WTC11 (cell line): Measurements from ENCODE around the gene FAM47C. TPM values are rescaled to one million over a fixed set of nuclear protein-coding genes. Genes with fewer than 3 reads are reported as not detected.

Experiments
- ATAC-seq: fragments of 200-7000 bp; cut with Tn5 transposase; 2 replicates; pipeline ENCODE4 v1.10.0; 2021; ENCODE audit warnings: mild to moderate bottlenecking, moderate library complexity
- CTCF ChIA-PET: fragments of 300-600 bp; sonication (Branson Sonifier 250); formaldehyde crosslinking; loops from one replicate; lab custom pipeline; 2021; ENCODE audit warnings: antibody characterized with exemption; lab: Charles Lee
- POLR2A ChIA-PET: fragments of 350-600 bp; sonication (Branson Sonifier 250); formaldehyde crosslinking; loops from one replicate; lab custom pipeline; 2021; ENCODE audit warnings: antibody characterized with exemption; lab: Charles Lee
- DNase-seq: peaks from one replicate; pipeline ENCODE4 v3.0.0; 2021; ENCODE audit warnings: low spot score
- H3K27ac Mint-ChIP-seq: 2 replicates; pipeline ENCODE4 v1.8.0; 2021; ENCODE audit warnings: mixed read lengths
- H3K27me3 Mint-ChIP-seq: 2 replicates; pipeline ENCODE4 v1.8.0; 2021; ENCODE audit warnings: low read depth, mild to moderate bottlenecking, moderate library complexity, mixed read lengths
- H3K36me3 Mint-ChIP-seq: 2 replicates; pipeline ENCODE4 v1.8.0; 2021; ENCODE audit warnings: mixed read lengths
- H3K4me1 Mint-ChIP-seq: 2 replicates; pipeline ENCODE4 v1.8.0; 2022; ENCODE audit warnings: mixed read lengths
- H3K4me3 Mint-ChIP-seq: 2 replicates; pipeline ENCODE4 v1.8.0; 2021; ENCODE audit warnings: mild to moderate bottlenecking, moderate library complexity, mixed read lengths
- H3K9me3 Mint-ChIP-seq: 2 replicates; pipeline ENCODE4 v1.8.0; 2021; ENCODE audit warnings: mixed read lengths
- ATF1 ChIP-seq: sonication (generic); formaldehyde crosslinking; IDR thresholded peaks from 2 replicates; pipeline ENCODE4 v1.8.1; 2023; ENCODE audit warnings: mild to moderate bottlenecking, moderate library complexity, missing genetic modification reagents
- CREB1 ChIP-seq: sonication (generic); formaldehyde crosslinking; IDR thresholded peaks from 2 replicates; pipeline ENCODE4 v1.8.0; 2023; ENCODE audit warnings: mild to moderate bottlenecking, missing genetic modification reagents
- EMX1 ChIP-seq: fragments of 250-450 bp; sonication (Bioruptor Pico); IDR thresholded peaks from 2 replicates; pipeline ENCODE4 v1.8.0; 2021; ENCODE audit warnings: mild to moderate bottlenecking
- ESRRA ChIP-seq: sonication (generic); formaldehyde crosslinking; IDR thresholded peaks from 2 replicates; pipeline ENCODE4 v1.8.1; 2022; ENCODE audit warnings: mild to moderate bottlenecking, missing genetic modification reagents, borderline replicate concordance
- ETV6 ChIP-seq: sonication (generic); formaldehyde crosslinking; IDR thresholded peaks from 2 replicates; pipeline ENCODE4 v1.8.1; 2022; ENCODE audit warnings: mild to moderate bottlenecking, missing genetic modification reagents
- MYBL2 ChIP-seq: sonication (generic); formaldehyde crosslinking; IDR thresholded peaks from 2 replicates; pipeline ENCODE4 v1.8.1; 2023; ENCODE audit warnings: mild to moderate bottlenecking, moderate library complexity, missing genetic modification reagents
- NFE2L1 ChIP-seq: sonication (generic); formaldehyde crosslinking; IDR thresholded peaks from 2 replicates; pipeline ENCODE4 v1.8.1; 2023; ENCODE audit warnings: missing genetic modification reagents
- PRRX2 ChIP-seq: fragments of 250-450 bp; sonication (Bioruptor Pico); IDR thresholded peaks from 2 replicates; pipeline ENCODE4 v1.8.0; 2021; ENCODE audit warnings: mild to moderate bottlenecking
- TCF7 ChIP-seq: sonication (generic); formaldehyde crosslinking; IDR thresholded peaks from 2 replicates; pipeline ENCODE4 v1.8.0; 2022; ENCODE audit warnings: mild to moderate bottlenecking, low read depth, missing genetic modification reagents, moderate library complexity
- ZBTB21 ChIP-seq: sonication (generic); formaldehyde crosslinking; IDR thresholded peaks from 2 replicates; pipeline ENCODE4 v1.8.1; 2023; ENCODE audit warnings: mild to moderate bottlenecking, missing genetic modification reagents, borderline replicate concordance
- ZNF121 ChIP-seq: sonication (generic); formaldehyde crosslinking; IDR thresholded peaks from 2 replicates; pipeline ENCODE4 v1.8.0; 2023; ENCODE audit warnings: missing genetic modification reagents
- ZNF232 ChIP-seq: sonication (generic); formaldehyde crosslinking; IDR thresholded peaks from 2 replicates; pipeline ENCODE4 v1.8.0; 2022; ENCODE audit warnings: mild to moderate bottlenecking, missing genetic modification reagents
- ZNF317 ChIP-seq: sonication (generic); formaldehyde crosslinking; IDR thresholded peaks from 2 replicates; pipeline ENCODE4 v1.8.1; 2023; ENCODE audit warnings: low read depth, mild to moderate bottlenecking, moderate library complexity, missing genetic modification reagents, borderline replicate concordance
- ZNF423 ChIP-seq: fragments of 250-450 bp; sonication (Bioruptor Pico); IDR thresholded peaks from 2 replicates; pipeline ENCODE4 v2.1.2; 2022; ENCODE audit warnings: mild to moderate bottlenecking, moderate library complexity
- ZNF671 ChIP-seq: fragments of 250-450 bp; sonication (Bioruptor Pico); IDR thresholded peaks from 2 replicates; pipeline ENCODE4 v1.8.0; 2021; ENCODE audit warnings: mild to moderate bottlenecking
- total RNA-seq: library from RNA; stranded (reverse); gene quantifications from 3 replicates; pipeline ENCODE4 v1.2.3, GENCODE V29; 2021
- TF ChIP-seq, protein P1 (sequence below): sonication (generic); formaldehyde crosslinking; IDR thresholded peaks from 2 replicates; pipeline ENCODE4 v1.8.0; 2022; ENCODE audit warnings: mild to moderate bottlenecking, missing genetic modification reagents
- TF ChIP-seq, protein P2 (sequence below): sonication (generic); formaldehyde crosslinking; IDR thresholded peaks from 2 replicates; pipeline ENCODE4 v1.8.1; 2022; ENCODE audit warnings: mild to moderate bottlenecking, moderate library complexity, missing genetic modification reagents
- TF ChIP-seq, protein P3 (sequence below): sonication (generic); formaldehyde crosslinking; IDR thresholded peaks from 2 replicates; pipeline ENCODE4 v1.8.1; 2023; ENCODE audit warnings: mild to moderate bottlenecking, missing genetic modification reagents, borderline replicate concordance
- TF ChIP-seq, protein P4 (sequence below): sonication (generic); formaldehyde crosslinking; IDR thresholded peaks from 2 replicates; pipeline ENCODE4 v1.8.0; 2022; ENCODE audit warnings: mild to moderate bottlenecking, missing genetic modification reagents
- TF ChIP-seq, protein P5 (sequence below): fragments of 250-450 bp; sonication (Bioruptor Pico); IDR thresholded peaks from 2 replicates; pipeline ENCODE4 v1.9.0; 2021; ENCODE audit warnings: moderate library complexity, mild to moderate bottlenecking, inconsistent platforms, borderline replicate concordance
- TF ChIP-seq, protein P6 (sequence below): sonication (generic); formaldehyde crosslinking; IDR thresholded peaks from 2 replicates; pipeline ENCODE4 v1.8.1; 2023; ENCODE audit warnings: mild to moderate bottlenecking, moderate library complexity, missing genetic modification reagents
- TF ChIP-seq, protein P7 (sequence below): fragments of 250-450 bp; sonication (Bioruptor Pico); IDR thresholded peaks from 2 replicates; pipeline ENCODE4 v1.8.0; 2021; ENCODE audit warnings: mild to moderate bottlenecking

The FAM47C gene
- total RNA-seq, 1 experiment from 2014 or later: not detected

DNA sequence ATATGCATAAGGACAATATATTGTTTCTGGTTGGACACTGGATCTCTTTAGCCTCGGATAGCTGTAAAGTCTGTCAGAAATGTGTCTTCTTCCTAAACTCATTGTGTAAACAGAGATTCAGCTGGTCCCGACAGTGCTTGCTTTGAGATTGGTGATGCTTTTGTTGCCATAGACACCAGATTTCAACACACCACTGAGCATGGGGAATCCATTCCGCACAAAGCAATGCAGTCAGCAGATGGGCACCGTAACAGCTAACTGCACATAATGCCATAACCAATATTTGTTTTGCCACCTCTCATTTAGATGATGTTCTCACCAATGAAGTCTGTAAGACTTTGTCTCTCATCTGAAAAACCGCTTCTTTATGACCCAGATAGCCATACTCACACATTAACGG lies 33.3 kb upstream of the FAM47C start:
- no peaks in the 10 kb centered on the region for H3K36me3 Mint-ChIP-seq
- ATAC-seq (no peak), DNase-seq (no peak)
- POLR2A ChIA-PET: no interaction called here
- H3K4me1 Mint-ChIP-seq: peaks cover 8% of the 10 kb centered on the region
- TF ChIP-seq, protein P1, sequence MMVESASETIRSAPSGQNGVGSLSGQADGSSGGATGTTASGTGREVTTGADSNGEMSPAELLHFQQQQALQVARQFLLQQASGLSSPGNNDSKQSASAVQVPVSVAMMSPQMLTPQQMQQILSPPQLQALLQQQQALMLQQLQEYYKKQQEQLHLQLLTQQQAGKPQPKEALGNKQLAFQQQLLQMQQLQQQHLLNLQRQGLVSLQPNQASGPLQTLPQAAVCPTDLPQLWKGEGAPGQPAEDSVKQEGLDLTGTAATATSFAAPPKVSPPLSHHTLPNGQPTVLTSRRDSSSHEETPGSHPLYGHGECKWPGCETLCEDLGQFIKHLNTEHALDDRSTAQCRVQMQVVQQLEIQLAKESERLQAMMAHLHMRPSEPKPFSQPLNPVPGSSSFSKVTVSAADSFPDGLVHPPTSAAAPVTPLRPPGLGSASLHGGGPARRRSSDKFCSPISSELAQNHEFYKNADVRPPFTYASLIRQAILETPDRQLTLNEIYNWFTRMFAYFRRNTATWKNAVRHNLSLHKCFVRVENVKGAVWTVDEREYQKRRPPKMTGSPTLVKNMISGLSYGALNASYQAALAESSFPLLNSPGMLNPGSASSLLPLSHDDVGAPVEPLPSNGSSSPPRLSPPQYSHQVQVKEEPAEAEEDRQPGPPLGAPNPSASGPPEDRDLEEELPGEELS (CRISPR knock-in tag): no peak
- TF ChIP-seq, protein P2, sequence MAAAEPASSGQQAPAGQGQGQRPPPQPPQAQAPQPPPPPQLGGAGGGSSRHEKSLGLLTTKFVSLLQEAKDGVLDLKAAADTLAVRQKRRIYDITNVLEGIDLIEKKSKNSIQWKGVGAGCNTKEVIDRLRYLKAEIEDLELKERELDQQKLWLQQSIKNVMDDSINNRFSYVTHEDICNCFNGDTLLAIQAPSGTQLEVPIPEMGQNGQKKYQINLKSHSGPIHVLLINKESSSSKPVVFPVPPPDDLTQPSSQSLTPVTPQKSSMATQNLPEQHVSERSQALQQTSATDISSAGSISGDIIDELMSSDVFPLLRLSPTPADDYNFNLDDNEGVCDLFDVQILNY (CRISPR knock-in tag): no peak
- TF ChIP-seq EMX1 (no peak), MYBL2 (CRISPR knock-in tag) (no peak), NFE2L1 (CRISPR knock-in tag) (no peak)
- CTCF ChIA-PET: no interaction called here
- H3K9me3 Mint-ChIP-seq: no peaks in the 10 kb centered on the region
- H3K4me3 Mint-ChIP-seq: no peak overlapping the region
- no peak overlapping the region for H3K27ac Mint-ChIP-seq
- no peaks in the 10 kb centered on the region; the same call in 1 of the 2 replicates for H3K27me3 Mint-ChIP-seq

DNA sequence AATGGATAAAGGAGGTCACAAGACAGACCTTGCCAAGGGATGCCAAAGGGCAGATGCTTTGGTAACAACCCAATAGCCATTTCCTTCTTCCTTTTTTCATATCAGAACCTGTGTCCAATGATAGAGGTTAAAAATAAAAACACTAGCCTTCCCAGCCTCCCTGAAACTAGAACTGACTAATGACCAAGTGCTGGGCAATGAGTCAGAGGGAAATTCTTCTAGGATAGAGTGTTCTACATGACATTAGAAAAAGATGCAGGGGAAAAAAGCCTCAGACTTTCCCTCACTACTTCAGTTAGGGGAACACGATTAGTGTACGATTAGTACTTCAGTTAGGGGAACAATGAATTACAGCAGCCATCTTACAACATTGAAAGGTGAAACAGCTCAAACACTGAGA lies 29.3 kb upstream of the FAM47C start:
- Mint-ChIP-seq H3K27me3 (peaks cover 2% of the 10 kb centered on the region; the same call in 1 of the 2 replicates), H3K4me3 (no peak overlapping the region), H3K36me3 (no peaks in the 10 kb centered on the region)

DNA sequence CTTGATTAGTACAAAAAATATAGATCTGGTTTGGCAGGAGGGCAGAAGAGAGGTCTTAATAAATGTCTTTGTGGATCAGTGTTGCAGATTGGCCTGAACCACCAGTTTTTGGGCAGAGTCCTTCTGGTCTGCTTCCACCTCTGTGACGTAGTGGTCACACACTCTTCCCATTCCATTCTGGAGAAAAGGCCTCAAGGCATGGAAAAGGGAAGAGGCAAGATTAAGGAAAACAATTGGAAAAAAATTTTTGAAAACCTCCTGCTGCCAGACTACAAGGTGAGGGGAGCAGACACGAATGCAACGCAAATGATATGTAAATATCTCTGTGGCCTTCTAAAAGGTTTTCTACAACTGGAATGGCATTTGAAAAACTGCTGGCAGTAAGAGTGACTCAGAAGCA lies 24.3 kb upstream of the FAM47C start:
- no peaks in the 10 kb centered on the region for H3K36me3 Mint-ChIP-seq
- ChIA-PET CTCF (no interaction called here), POLR2A (no interaction called here)
- peaks cover 21% of the 10 kb centered on the region for H3K4me1 Mint-ChIP-seq
- H3K27me3 Mint-ChIP-seq: peaks cover 18% of the 10 kb centered on the region
- DNase-seq (no peak), ATAC-seq (no peak)
- no peak overlapping the region for H3K4me3 Mint-ChIP-seq
- no peak overlapping the region; the same call in 1 of the 2 replicates for H3K27ac Mint-ChIP-seq
- peaks cover under 1% of the 10 kb centered on the region; the same call in 1 of the 2 replicates for H3K9me3 Mint-ChIP-seq
- TF ChIP-seq ETV6 (no peak), ZNF317 (CRISPR knock-in tag) (no peak), PRRX2 (CRISPR knock-in tag) (no peak), ATF1 (CRISPR knock-in tag) (no peak), ZNF423 (CRISPR knock-in tag) (no peak), CREB1 (no peak), ZBTB21 (CRISPR knock-in tag) (no peak)
- TF ChIP-seq, protein P3, sequence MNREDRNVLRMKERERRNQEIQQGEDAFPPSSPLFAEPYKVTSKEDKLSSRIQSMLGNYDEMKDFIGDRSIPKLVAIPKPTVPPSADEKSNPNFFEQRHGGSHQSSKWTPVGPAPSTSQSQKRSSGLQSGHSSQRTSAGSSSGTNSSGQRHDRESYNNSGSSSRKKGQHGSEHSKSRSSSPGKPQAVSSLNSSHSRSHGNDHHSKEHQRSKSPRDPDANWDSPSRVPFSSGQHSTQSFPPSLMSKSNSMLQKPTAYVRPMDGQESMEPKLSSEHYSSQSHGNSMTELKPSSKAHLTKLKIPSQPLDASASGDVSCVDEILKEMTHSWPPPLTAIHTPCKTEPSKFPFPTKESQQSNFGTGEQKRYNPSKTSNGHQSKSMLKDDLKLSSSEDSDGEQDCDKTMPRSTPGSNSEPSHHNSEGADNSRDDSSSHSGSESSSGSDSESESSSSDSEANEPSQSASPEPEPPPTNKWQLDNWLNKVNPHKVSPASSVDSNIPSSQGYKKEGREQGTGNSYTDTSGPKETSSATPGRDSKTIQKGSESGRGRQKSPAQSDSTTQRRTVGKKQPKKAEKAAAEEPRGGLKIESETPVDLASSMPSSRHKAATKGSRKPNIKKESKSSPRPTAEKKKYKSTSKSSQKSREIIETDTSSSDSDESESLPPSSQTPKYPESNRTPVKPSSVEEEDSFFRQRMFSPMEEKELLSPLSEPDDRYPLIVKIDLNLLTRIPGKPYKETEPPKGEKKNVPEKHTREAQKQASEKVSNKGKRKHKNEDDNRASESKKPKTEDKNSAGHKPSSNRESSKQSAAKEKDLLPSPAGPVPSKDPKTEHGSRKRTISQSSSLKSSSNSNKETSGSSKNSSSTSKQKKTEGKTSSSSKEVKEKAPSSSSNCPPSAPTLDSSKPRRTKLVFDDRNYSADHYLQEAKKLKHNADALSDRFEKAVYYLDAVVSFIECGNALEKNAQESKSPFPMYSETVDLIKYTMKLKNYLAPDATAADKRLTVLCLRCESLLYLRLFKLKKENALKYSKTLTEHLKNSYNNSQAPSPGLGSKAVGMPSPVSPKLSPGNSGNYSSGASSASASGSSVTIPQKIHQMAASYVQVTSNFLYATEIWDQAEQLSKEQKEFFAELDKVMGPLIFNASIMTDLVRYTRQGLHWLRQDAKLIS: no peak
- TF ChIP-seq, protein P4, sequence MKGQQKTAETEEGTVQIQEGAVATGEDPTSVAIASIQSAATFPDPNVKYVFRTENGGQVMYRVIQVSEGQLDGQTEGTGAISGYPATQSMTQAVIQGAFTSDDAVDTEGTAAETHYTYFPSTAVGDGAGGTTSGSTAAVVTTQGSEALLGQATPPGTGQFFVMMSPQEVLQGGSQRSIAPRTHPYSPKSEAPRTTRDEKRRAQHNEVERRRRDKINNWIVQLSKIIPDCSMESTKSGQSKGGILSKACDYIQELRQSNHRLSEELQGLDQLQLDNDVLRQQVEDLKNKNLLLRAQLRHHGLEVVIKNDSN (CRISPR knock-in tag): no peak

More for the DNA sequence above, 29.3 kb upstream of the FAM47C start:
- ATAC-seq: no peak
- TF ChIP-seq ZNF671 (no peak), ZNF232 (CRISPR knock-in tag) (no peak), ESRRA (CRISPR knock-in tag) (no peak), NFE2L1 (CRISPR knock-in tag) (no peak), TCF7 (no peak), ZNF121 (CRISPR knock-in tag) (no peak)
- TF ChIP-seq, protein P5, sequence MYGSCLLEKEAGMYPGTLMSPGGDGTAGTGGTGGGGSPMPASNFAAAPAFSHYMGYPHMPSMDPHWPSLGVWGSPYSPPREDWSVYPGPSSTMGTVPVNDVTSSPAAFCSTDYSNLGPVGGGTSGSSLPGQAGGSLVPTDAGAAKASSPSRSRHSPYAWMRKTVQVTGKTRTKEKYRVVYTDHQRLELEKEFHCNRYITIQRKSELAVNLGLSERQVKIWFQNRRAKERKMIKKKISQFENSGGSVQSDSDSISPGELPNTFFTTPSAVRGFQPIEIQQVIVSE (CRISPR knock-in tag): no peak
- TF ChIP-seq, protein P6, sequence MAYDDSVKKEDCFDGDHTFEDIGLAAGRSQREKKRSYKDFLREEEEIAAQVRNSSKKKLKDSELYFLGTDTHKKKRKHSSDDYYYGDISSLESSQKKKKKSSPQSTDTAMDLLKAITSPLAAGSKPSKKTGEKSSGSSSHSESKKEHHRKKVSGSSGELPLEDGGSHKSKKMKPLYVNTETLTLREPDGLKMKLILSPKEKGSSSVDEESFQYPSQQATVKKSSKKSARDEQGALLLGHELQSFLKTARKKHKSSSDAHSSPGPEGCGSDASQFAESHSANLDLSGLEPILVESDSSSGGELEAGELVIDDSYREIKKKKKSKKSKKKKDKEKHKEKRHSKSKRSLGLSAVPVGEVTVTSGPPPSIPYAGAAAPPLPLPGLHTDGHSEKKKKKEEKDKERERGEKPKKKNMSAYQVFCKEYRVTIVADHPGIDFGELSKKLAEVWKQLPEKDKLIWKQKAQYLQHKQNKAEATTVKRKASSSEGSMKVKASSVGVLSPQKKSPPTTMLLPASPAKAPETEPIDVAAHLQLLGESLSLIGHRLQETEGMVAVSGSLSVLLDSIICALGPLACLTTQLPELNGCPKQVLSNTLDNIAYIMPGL (CRISPR knock-in tag): no peak
- TF ChIP-seq, protein P7, sequence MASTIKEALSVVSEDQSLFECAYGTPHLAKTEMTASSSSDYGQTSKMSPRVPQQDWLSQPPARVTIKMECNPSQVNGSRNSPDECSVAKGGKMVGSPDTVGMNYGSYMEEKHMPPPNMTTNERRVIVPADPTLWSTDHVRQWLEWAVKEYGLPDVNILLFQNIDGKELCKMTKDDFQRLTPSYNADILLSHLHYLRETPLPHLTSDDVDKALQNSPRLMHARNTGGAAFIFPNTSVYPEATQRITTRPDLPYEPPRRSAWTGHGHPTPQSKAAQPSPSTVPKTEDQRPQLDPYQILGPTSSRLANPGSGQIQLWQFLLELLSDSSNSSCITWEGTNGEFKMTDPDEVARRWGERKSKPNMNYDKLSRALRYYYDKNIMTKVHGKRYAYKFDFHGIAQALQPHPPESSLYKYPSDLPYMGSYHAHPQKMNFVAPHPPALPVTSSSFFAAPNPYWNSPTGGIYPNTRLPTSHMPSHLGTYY (CRISPR knock-in tag): no peak
- peaks cover 9% of the 10 kb centered on the region for H3K4me1 Mint-ChIP-seq
- DNase-seq: no peak
- H3K9me3 Mint-ChIP-seq: no peaks in the 10 kb centered on the region
- ChIA-PET CTCF (no interaction called here), POLR2A (no interaction called here)
- no peak overlapping the region for H3K27ac Mint-ChIP-seq
